HG03064 (cell line): ENCODE data around the gene RHOU.
"Not testable (repeated sequence)": the region's sequence is repeated elsewhere in the genome, so short reads cannot be mapped to it uniquely, and the experiment has no call there.

ENCODE experiments used
- ATAC-seq: cut with Tn5 transposase; IDR thresholded peaks from one replicate; pipeline ENCODE4 v1.9.1; 2021; ENCODE audit warnings: low read depth; ENCODE audit not compliant: unreplicated experiment

Gene RHOU

GRCh38 chr1:228755800-228756199, 20.5 kb downstream of the RHOU start:
- ATAC-seq = no peak

- no peak for ATAC-seq
These were observed 21.2 kb downstream of the RHOU start for GRCh38 chr1:228756457-228756856.

- no peak for ATAC-seq
These were observed 23.2 kb downstream of the RHOU start for GRCh38 chr1:228758447-228758846.

- no peak for ATAC-seq
These were observed 25.7 kb downstream of the RHOU start for GRCh38 chr1:228760979-228761378.

- ATAC-seq = no peak
These were observed 28.3 kb downstream of the RHOU start for GRCh38 chr1:228763561-228763960.

GRCh38 chr1:228765168-228765946, 30.1 kb downstream of the RHOU start:
- no peak for ATAC-seq

- no peak for ATAC-seq
These were observed 31.5 kb downstream of the RHOU start for GRCh38 chr1:228766788-228767187.

GRCh38 chr1:228767636-228768354, 32.5 kb downstream of the RHOU start:
- no peak for ATAC-seq

- ATAC-seq = no peak
These were observed 33.2 kb downstream of the RHOU start for GRCh38 chr1:228768355-228769000.

- ATAC-seq = no peak
These were observed 35.5 kb downstream of the RHOU start for GRCh38 chr1:228770779-228771223.

GRCh38 chr1:228772516-228773212, 37.4 kb downstream of the RHOU start:
- no peak for ATAC-seq

GRCh38 chr1:228775946-228776345, 40.7 kb downstream of the RHOU start:
- ATAC-seq = not testable (repeated sequence)

- no peak for ATAC-seq
These were observed 41.2 kb downstream of the RHOU start for GRCh38 chr1:228776449-228776848.

GRCh38 chr1:228777236-228777635, 42.0 kb downstream of the RHOU start:
- no peak for ATAC-seq

GRCh38 chr1:228778026-228778425, 42.7 kb downstream of the RHOU start:
- no peak for ATAC-seq

GRCh38 chr1:228778466-228778865, 43.2 kb downstream of the RHOU start:
- ATAC-seq = no peak

GRCh38 chr1:228778961-228779360, 43.7 kb downstream of the RHOU start:
- ATAC-seq = no peak

- ATAC-seq = no peak
These were observed 46.0 kb downstream of the RHOU start for GRCh38 chr1:228781161-228781808.

GRCh38 chr1:228781809-228782661, 46.8 kb downstream of the RHOU start:
- ATAC-seq = no peak
